ENCODE measurements around the gene DPAGT1.
A peak's percentile ranks its signal among the peaks of the same experiment; 100 is the strongest.

Gene DPAGT1

DNA sequence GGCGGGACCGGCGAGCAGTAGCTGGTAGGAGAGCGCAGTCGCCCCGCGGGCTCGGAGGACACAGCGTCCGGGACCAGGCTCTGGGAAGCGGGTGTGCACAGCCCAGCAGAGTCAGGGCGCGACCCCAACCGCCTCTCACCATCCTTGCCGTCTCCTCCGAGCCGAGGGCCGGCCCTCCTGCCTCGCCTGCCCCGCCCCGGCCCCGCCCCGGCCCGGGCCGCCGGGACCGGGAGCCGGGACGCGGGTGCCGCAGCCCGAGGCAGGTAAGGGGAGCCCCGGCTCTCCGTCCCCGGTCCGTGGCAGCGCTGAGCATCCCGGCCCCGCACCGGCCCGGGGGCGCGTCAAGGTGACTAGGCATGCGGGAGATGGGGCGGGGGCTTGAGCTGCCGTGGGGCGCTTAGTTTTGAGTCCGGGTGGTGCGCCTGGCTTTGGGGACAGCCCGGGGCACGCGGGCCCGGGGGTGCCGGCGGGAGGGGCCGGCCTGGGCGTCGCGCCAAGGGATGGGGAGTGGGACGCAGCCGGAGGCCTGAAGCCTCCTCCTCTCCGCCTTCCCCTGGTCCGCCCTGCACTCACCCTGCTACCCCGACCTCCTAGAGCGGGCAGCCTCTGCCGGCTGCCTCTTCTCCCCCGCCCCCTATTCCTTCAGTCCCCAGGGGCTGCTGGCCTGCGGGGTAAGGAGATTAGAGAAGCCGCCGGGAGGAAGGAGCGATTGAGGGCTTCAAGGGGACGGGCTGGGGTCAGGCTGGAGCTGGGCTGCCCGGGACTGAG lies 47.5 kb upstream of the DPAGT1 start, which contains the start of gene ABCG4 (continued):
- TF ChIP-seq, protein P1, sequence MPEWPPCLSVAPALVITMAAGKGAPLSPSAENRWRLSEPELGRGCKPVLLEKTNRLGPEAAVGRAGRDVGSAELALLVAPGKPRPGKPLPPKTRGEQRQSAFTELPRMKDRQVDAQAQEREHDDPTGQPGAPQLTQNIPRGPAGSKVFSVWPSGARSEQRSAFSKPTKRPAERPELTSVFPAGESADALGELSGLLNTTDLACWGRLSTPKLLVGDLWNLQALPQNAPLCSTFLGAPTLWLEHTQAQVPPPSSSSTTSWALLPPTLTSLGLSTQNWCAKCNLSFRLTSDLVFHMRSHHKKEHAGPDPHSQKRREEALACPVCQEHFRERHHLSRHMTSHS (tag by site-specific recombination; IDR thresholded peaks at IDR 0.05): no peak
- TF ChIP-seq ZNF214 (tag by site-specific recombination; IDR thresholded peaks at IDR 0.05; ENCODE audit: borderline replicate concordance) (no peak), SCRT2 (tag by site-specific recombination; IDR thresholded peaks at IDR 0.05) (no peak), REPIN1 (tag by site-specific recombination; IDR thresholded peaks at IDR 0.05; ENCODE audit: low read depth) (no peak), SALL2 (tag by site-specific recombination; IDR thresholded peaks at IDR 0.05; ENCODE audit: borderline replicate concordance) (no peak), ZNF560 (tag by site-specific recombination; IDR thresholded peaks at IDR 0.05; ENCODE audit: borderline replicate concordance) (no peak), ZFP69B (tag by site-specific recombination; IDR thresholded peaks at IDR 0.05) (no peak), GLI2 (tag by site-specific recombination; IDR thresholded peaks at IDR 0.05; ENCODE audit: borderline replicate concordance, low read depth) (no peak), GLIS1 (tag by site-specific recombination; IDR thresholded peaks at IDR 0.05) (peak; percentile 82), ZNF660 (tag by site-specific recombination; IDR thresholded peaks at IDR 0.05) (no peak), ZNF626 (tag by site-specific recombination; IDR thresholded peaks at IDR 0.05) (no peak), ZNF23 (tag by site-specific recombination; IDR thresholded peaks at IDR 0.05; ENCODE audit: borderline replicate concordance) (no peak), ZNF837 (tag by site-specific recombination; IDR thresholded peaks at IDR 0.05) (no peak), ZFP41 (tag by site-specific recombination; IDR thresholded peaks at IDR 0.05; ENCODE audit: borderline replicate concordance) (no peak), WT1 (tag by site-specific recombination; IDR thresholded peaks at IDR 0.05) (peak; percentile 47; the same call in 1 of the 2 replicates), HOXC10 (CRISPR knock-in tag; IDR thresholded peaks at IDR 0.05) (no peak), ZSCAN30 (tag by site-specific recombination; IDR thresholded peaks at IDR 0.05) (no peak), ZNF302 (tag by site-specific recombination; IDR thresholded peaks at IDR 0.05; ENCODE audit: low read depth) (no peak), ZNF76 (tag by site-specific recombination; IDR thresholded peaks at IDR 0.05; ENCODE audit: borderline replicate concordance, low read depth) (no peak), ZNF274 (IDR thresholded peaks at IDR 0.05; ENCODE audit: low read length) (no peak), ZNF274 (tag by site-specific recombination; IDR thresholded peaks at IDR 0.05; ENCODE audit: borderline replicate concordance) (no peak), ZNF221 (tag by site-specific recombination; IDR thresholded peaks at IDR 0.05; ENCODE audit: borderline replicate concordance) (no peak), ZNF558 (tag by site-specific recombination; IDR thresholded peaks at IDR 0.05) (no peak), ZNF174 (tag by site-specific recombination; IDR thresholded peaks at IDR 0.05) (no peak), ZNF426 (tag by site-specific recombination; IDR thresholded peaks at IDR 0.05) (no peak), ZNF664 (tag by site-specific recombination; IDR thresholded peaks at IDR 0.05) (no peak)
- TF ChIP-seq, protein P2, sequence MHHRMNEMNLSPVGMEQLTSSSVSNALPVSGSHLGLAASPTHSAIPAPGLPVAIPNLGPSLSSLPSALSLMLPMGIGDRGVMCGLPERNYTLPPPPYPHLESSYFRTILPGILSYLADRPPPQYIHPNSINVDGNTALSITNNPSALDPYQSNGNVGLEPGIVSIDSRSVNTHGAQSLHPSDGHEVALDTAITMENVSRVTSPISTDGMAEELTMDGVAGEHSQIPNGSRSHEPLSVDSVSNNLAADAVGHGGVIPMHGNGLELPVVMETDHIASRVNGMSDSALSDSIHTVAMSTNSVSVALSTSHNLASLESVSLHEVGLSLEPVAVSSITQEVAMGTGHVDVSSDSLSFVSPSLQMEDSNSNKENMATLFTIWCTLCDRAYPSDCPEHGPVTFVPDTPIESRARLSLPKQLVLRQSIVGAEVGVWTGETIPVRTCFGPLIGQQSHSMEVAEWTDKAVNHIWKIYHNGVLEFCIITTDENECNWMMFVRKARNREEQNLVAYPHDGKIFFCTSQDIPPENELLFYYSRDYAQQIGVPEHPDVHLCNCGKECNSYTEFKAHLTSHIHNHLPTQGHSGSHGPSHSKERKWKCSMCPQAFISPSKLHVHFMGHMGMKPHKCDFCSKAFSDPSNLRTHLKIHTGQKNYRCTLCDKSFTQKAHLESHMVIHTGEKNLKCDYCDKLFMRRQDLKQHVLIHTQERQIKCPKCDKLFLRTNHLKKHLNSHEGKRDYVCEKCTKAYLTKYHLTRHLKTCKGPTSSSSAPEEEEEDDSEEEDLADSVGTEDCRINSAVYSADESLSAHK (tag by site-specific recombination; IDR thresholded peaks at IDR 0.05): no peak
- TF ChIP-seq, protein P3, sequence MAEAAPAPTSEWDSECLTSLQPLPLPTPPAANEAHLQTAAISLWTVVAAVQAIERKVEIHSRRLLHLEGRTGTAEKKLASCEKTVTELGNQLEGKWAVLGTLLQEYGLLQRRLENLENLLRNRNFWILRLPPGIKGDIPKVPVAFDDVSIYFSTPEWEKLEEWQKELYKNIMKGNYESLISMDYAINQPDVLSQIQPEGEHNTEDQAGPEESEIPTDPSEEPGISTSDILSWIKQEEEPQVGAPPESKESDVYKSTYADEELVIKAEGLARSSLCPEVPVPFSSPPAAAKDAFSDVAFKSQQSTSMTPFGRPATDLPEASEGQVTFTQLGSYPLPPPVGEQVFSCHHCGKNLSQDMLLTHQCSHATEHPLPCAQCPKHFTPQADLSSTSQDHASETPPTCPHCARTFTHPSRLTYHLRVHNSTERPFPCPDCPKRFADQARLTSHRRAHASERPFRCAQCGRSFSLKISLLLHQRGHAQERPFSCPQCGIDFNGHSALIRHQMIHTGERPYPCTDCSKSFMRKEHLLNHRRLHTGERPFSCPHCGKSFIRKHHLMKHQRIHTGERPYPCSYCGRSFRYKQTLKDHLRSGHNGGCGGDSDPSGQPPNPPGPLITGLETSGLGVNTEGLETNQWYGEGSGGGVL (tag by site-specific recombination; IDR thresholded peaks at IDR 0.05): peak; percentile 52
- TF ChIP-seq, protein P4, sequence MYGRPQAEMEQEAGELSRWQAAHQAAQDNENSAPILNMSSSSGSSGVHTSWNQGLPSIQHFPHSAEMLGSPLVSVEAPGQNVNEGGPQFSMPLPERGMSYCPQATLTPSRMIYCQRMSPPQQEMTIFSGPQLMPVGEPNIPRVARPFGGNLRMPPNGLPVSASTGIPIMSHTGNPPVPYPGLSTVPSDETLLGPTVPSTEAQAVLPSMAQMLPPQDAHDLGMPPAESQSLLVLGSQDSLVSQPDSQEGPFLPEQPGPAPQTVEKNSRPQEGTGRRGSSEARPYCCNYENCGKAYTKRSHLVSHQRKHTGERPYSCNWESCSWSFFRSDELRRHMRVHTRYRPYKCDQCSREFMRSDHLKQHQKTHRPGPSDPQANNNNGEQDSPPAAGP (tag by site-specific recombination; IDR thresholded peaks at IDR 0.05): no peak
- TF ChIP-seq, protein P5, sequence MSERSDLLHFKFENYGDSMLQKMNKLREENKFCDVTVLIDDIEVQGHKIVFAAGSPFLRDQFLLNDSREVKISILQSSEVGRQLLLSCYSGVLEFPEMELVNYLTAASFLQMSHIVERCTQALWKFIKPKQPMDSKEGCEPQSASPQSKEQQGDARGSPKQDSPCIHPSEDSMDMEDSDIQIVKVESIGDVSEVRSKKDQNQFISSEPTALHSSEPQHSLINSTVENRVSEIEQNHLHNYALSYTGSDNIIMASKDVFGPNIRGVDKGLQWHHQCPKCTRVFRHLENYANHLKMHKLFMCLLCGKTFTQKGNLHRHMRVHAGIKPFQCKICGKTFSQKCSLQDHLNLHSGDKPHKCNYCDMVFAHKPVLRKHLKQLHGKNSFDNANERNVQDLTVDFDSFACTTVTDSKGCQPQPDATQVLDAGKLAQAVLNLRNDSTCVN (tag by site-specific recombination; optimal IDR thresholded peaks at IDR 0.05): peak; percentile 38
- TF ChIP-seq, protein P6, sequence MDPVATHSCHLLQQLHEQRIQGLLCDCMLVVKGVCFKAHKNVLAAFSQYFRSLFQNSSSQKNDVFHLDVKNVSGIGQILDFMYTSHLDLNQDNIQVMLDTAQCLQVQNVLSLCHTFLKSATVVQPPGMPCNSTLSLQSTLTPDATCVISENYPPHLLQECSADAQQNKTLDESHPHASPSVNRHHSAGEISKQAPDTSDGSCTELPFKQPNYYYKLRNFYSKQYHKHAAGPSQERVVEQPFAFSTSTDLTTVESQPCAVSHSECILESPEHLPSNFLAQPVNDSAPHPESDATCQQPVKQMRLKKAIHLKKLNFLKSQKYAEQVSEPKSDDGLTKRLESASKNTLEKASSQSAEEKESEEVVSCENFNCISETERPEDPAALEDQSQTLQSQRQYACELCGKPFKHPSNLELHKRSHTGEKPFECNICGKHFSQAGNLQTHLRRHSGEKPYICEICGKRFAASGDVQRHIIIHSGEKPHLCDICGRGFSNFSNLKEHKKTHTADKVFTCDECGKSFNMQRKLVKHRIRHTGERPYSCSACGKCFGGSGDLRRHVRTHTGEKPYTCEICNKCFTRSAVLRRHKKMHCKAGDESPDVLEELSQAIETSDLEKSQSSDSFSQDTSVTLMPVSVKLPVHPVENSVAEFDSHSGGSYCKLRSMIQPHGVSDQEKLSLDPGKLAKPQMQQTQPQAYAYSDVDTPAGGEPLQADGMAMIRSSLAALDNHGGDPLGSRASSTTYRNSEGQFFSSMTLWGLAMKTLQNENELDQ (tag by site-specific recombination; IDR thresholded peaks at IDR 0.05; ENCODE audit: low read depth): no peak
